ENCODE measurements around the gene ZNF175. TPM values are rescaled to one million over a fixed set of nuclear protein-coding genes. Genes with fewer than 3 reads are reported as not detected.

Gene ZNF175
- total RNA-seq, 1 experiment from 2014 or later: 9.3 TPM

DNA sequence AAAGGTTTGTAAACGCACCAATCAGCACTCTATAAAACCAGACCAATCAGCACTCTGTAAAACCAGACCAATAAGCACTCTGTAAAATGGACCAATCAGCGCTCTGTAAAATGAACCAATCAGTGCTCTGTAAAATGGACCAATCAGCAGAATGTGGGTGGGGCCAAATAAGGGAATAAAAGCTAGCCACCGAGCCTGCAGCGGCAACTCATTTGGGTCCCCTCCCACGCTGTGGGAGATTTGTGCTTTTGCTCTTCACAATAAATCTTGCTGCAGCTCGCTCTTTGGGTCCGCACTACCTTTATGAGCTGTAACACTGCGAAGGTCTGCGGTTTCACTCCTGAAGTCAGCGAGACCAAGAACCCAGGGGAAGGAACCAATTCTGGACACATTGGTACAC, 28.0 kb downstream of the ZNF175 start:
- Histone ChIP-seq H3K9me3 (ENCODE audit: control insufficient read depth in 1 of 2, insufficient read depth in 1 of 2, low read depth in 1 of 2, low read length in 2 of 2) (no peaks in the 10 kb centered on the region), H3K79me2 (ENCODE audit: insufficient read depth, low read length) (no peaks in the 10 kb centered on the region), H4K20me1 (ENCODE audit: insufficient read depth) (no peaks in the 10 kb centered on the region), H3K4me2 (ENCODE audit: low read length) (no peak overlapping the region), H3K27me3 (ENCODE audit: insufficient read depth, low read length) (peaks cover 4% of the 10 kb centered on the region; the same call in 1 of the 2 replicates), H3K36me3 (ENCODE audit: control insufficient read depth in 1 of 2, insufficient read depth in 2 of 2, low read length in 2 of 2) (no peaks in the 10 kb centered on the region), H2AFZ (ENCODE audit: low read depth, low read length, poor library complexity, severe bottlenecking) (no peak overlapping the region), H3K4me1 (ENCODE audit: control insufficient read depth in 1 of 2, insufficient read depth in 2 of 2, low read length in 2 of 2) (peaks cover under 1 to 7% of the 10 kb centered on the region in 2 experiments; a peak in 2 of 4 replicates), H3K9me2 (ENCODE audit: insufficient read depth) (no peaks in the 10 kb centered on the region), H3K4me3 (replicated peaks in 1 of 2; ENCODE audit: low read depth in 1 of 2, low read length in 2 of 2) (no peak overlapping the region), H3K27ac (ENCODE audit: low read depth, low read length) (no peak overlapping the region), H3K9ac (ENCODE audit: low read length) (no peak overlapping the region)
- ChIA-PET RAD21 (ENCODE audit: low non-redundant PET in 1 of 2, low total read pairs in 2 of 2, uncharacterized antibody in 2 of 2, unreplicated experiment in 2 of 2) (no interaction called here), CTCF (no interaction called here), POLR2A (no interaction called here)
- DNase-seq (ENCODE audit: low read depth, low spot score) (no peak), ATAC-seq (no peak)
- TF ChIP-seq SP1 (IDR thresholded peaks at IDR 0.05; ENCODE audit: low read depth) (no peak), FOSL1 (IDR thresholded peaks at IDR 0.05; ENCODE audit: low read depth) (no peak), POLR2AphosphoS5 (IDR thresholded peaks at IDR 0.05; ENCODE audit: low read depth, low read length) (no peak), EZH2 (IDR thresholded peaks at IDR 0.05) (no peak), POLR2A (IDR thresholded peaks at IDR 0.05; ENCODE audit: borderline replicate concordance, extremely low read depth, insufficient read depth, insufficient read length) (no peak), EZH2phosphoT487 (IDR thresholded peaks at IDR 0.05; ENCODE audit: borderline replicate concordance) (no peak), ZNF274 (IDR thresholded peaks at IDR 0.05; ENCODE audit: low read depth, low read length) (no peak), ZFX (IDR thresholded peaks at IDR 0.05) (no peak), TCF7L2 (IDR thresholded peaks at IDR 0.05; ENCODE audit: borderline replicate concordance, extremely low read depth, insufficient read depth, insufficient read length) (no peak), CEBPB (IDR thresholded peaks at IDR 0.05; ENCODE audit: low read depth) (no peak), ELF1 (IDR thresholded peaks at IDR 0.05; ENCODE audit: borderline replicate concordance, low read depth) (no peak), YY1 (IDR thresholded peaks at IDR 0.05; ENCODE audit: extremely low read depth, insufficient replicate concordance, low read depth, low read length) (no peak), RAD21 (IDR thresholded peaks at IDR 0.05; ENCODE audit: low read depth) (no peak), CBX3 (IDR thresholded peaks at IDR 0.05; ENCODE audit: low read depth) (no peak), SRF (IDR thresholded peaks at IDR 0.05; ENCODE audit: low read depth) (no peak), SIN3A (IDR thresholded peaks at IDR 0.05; ENCODE audit: low read depth) (no peak)
- TF ChIP-seq, protein P1, sequence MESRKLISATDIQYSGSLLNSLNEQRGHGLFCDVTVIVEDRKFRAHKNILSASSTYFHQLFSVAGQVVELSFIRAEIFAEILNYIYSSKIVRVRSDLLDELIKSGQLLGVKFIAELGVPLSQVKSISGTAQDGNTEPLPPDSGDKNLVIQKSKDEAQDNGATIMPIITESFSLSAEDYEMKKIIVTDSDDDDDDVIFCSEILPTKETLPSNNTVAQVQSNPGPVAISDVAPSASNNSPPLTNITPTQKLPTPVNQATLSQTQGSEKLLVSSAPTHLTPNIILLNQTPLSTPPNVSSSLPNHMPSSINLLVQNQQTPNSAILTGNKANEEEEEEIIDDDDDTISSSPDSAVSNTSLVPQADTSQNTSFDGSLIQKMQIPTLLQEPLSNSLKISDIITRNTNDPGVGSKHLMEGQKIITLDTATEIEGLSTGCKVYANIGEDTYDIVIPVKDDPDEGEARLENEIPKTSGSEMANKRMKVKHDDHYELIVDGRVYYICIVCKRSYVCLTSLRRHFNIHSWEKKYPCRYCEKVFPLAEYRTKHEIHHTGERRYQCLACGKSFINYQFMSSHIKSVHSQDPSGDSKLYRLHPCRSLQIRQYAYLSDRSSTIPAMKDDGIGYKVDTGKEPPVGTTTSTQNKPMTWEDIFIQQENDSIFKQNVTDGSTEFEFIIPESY (IDR thresholded peaks at IDR 0.05; ENCODE audit: extremely low read depth, insufficient replicate concordance, low read length): no peak
- TF ChIP-seq, protein P2, sequence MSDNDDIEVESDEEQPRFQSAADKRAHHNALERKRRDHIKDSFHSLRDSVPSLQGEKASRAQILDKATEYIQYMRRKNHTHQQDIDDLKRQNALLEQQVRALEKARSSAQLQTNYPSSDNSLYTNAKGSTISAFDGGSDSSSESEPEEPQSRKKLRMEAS (IDR thresholded peaks at IDR 0.05): no peak
- TF ChIP-seq, protein P3, sequence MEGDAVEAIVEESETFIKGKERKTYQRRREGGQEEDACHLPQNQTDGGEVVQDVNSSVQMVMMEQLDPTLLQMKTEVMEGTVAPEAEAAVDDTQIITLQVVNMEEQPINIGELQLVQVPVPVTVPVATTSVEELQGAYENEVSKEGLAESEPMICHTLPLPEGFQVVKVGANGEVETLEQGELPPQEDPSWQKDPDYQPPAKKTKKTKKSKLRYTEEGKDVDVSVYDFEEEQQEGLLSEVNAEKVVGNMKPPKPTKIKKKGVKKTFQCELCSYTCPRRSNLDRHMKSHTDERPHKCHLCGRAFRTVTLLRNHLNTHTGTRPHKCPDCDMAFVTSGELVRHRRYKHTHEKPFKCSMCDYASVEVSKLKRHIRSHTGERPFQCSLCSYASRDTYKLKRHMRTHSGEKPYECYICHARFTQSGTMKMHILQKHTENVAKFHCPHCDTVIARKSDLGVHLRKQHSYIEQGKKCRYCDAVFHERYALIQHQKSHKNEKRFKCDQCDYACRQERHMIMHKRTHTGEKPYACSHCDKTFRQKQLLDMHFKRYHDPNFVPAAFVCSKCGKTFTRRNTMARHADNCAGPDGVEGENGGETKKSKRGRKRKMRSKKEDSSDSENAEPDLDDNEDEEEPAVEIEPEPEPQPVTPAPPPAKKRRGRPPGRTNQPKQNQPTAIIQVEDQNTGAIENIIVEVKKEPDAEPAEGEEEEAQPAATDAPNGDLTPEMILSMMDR (IDR thresholded peaks at IDR 0.05 in 2 of 3, conservative IDR thresholded peaks at IDR 0.05 in 1 of 3; ENCODE audit: borderline replicate concordance in 1 of 3, insufficient read depth in 1 of 3, low read depth in 2 of 3, low read length in 2 of 3): no peak
- no TSS peak for BruUV-seq (replicated peaks)
- intact Hi-C loops (cut with micrococcal nuclease): no loop called here

All from HCT116 (cell line).